Upper lobe of left lung (tissue), 4 donors: ENCODE results near the gene MAP2K7.

ENCODE experiments used
- EP300 ChIP-seq, 4 donors: sonication (generic); formaldehyde crosslinking; IDR thresholded peaks; one replicate each; pipeline ENCODE4 v1.5.1; 2017; ENCODE audit warnings: antibody characterized with exemption in 4 of 4, control low read depth in 2 of 4
- POLR2A ChIP-seq, 4 donors: fragments of 450-650 bp; IDR thresholded peaks; one replicate each; pipeline ENCODE4 v1.5.1; 2016 to 2017; ENCODE audit warnings: antibody characterized with exemption in 4 of 4, mild to moderate bottlenecking in 2 of 4
- TF ChIP-seq, protein P1 (sequence below), 6 experiments: fragments of 450-650 bp in 4 of 6; fragments of 200-600 bp in 2 of 6; sonication (generic) in 2 of 6; IDR thresholded peaks; one replicate each; pipeline ENCODE4 v1.5.1; 2016 to 2019; ENCODE audit warnings: antibody characterized with exemption in 6 of 6

DNA sequence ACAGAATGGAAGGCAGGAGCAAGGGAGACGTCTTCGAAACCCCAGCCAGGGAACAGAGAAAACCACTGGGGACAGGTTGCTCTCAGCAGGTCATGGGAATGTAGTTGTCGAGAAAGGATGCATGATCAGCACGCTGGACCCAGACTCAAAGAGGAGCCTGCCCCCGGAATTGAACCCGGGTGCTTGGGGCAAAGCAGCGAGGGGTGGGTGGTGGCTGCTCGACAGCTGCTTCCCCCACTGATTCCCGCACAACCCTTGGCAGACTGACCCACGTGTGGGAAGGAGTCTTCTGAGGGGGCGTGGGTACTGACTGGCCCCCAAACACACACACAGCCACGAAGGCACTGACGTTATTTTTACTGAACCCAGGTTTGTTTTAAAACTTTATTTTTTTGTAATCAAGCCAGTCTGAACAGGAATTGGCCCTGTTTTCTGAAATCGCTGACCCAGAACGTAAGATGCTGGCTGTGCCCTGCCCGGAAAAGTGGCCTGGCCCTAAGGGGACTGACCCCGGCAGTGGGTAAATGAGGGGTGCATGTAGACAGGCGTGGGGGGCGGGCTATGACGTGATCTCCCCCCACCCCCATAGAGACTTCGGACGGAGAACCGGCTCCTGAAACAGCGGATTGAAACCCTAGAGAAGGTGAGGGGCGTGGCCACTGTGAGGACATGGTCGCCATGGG, 48.1 kb upstream of the MAP2K7 start:
- TF ChIP-seq, protein P1, sequence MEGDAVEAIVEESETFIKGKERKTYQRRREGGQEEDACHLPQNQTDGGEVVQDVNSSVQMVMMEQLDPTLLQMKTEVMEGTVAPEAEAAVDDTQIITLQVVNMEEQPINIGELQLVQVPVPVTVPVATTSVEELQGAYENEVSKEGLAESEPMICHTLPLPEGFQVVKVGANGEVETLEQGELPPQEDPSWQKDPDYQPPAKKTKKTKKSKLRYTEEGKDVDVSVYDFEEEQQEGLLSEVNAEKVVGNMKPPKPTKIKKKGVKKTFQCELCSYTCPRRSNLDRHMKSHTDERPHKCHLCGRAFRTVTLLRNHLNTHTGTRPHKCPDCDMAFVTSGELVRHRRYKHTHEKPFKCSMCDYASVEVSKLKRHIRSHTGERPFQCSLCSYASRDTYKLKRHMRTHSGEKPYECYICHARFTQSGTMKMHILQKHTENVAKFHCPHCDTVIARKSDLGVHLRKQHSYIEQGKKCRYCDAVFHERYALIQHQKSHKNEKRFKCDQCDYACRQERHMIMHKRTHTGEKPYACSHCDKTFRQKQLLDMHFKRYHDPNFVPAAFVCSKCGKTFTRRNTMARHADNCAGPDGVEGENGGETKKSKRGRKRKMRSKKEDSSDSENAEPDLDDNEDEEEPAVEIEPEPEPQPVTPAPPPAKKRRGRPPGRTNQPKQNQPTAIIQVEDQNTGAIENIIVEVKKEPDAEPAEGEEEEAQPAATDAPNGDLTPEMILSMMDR (IDR thresholded peaks at IDR 0.05), result no peak
- no peak for TF ChIP-seq POLR2A (IDR thresholded peaks at IDR 0.05)
- no peak for TF ChIP-seq EP300 (IDR thresholded peaks at IDR 0.05)
